CD4-positive, CD25-positive, alpha-beta regulatory T cell (primary cell): ENCODE measurements around the gene COL26A1. TPM values are rescaled to one million over a fixed set of nuclear protein-coding genes. Genes with fewer than 3 reads are reported as not detected.
A peak's percentile ranks its signal among the peaks of the same experiment; 100 is the strongest.

Experiments
- ATAC-seq, 2 donors: fragments of 150-1000 bp; cut with Tn5 transposase; one replicate each; pipeline ENCODE4 v1.10.0; 2021; ENCODE audit warnings: low read depth in 2 of 2, moderate number of reproducible peaks in 2 of 2, moderate library complexity in 1 of 2
- DNase-seq, 3 donors: peaks; one replicate each; pipeline versions ENCODE4 v3.0.0 to v3.0.0-alpha.2; 2012 to 2022; ENCODE audit warnings: mixed read lengths in 1 of 3
- H3K27ac ChIP-seq: one replicate; pipeline ENCODE4 v1.7.0; 2013; ENCODE audit warnings: mild to moderate bottlenecking, low read length; ENCODE audit not compliant: insufficient read depth, poor library complexity, severe bottlenecking
- H3K27me3 ChIP-seq: one replicate; pipeline ENCODE4 v1.7.0; 2013; ENCODE audit warnings: low read length; ENCODE audit not compliant: control insufficient read depth, insufficient read depth
- H3K36me3 ChIP-seq: one replicate; pipeline ENCODE4 v1.7.0; 2013; ENCODE audit warnings: mild to moderate bottlenecking, low read length, moderate library complexity; ENCODE audit not compliant: control insufficient read depth, insufficient read depth
- H3K4me1 ChIP-seq: 2 replicates; pipeline ENCODE4 v1.7.0; 2013; ENCODE audit warnings: mild to moderate bottlenecking, low read length; ENCODE audit not compliant: insufficient read depth, control insufficient read depth, poor library complexity, severe bottlenecking
- H3K4me3 ChIP-seq: one replicate; pipeline ENCODE4 v1.7.0; 2013; ENCODE audit warnings: low read depth, mild to moderate bottlenecking, low read length, moderate library complexity
- H3K9me3 ChIP-seq, 2 experiments: 1 replicate in 1 of 2; 2 replicates in 1 of 2; pipeline ENCODE4 v1.7.0; 2013; ENCODE audit warnings: low read length in 2 of 2, mild to moderate bottlenecking in 1 of 2, moderate library complexity in 1 of 2; ENCODE audit not compliant: control insufficient read depth in 2 of 2
- H3K27ac Mint-ChIP-seq, 3 donors: one replicate each; pipeline ENCODE4 v1.8.0; 2020 to 2022; ENCODE audit warnings: mild to moderate bottlenecking in 3 of 3, mixed read lengths in 3 of 3, moderate library complexity in 2 of 3
- H3K27me3 Mint-ChIP-seq: one replicate; pipeline ENCODE4 v1.8.0; 2022; ENCODE audit warnings: mild to moderate bottlenecking, mixed read lengths
- H3K36me3 Mint-ChIP-seq: one replicate; pipeline ENCODE4 v1.8.0; 2020; ENCODE audit warnings: mixed read lengths
- H3K4me1 Mint-ChIP-seq, 4 donors: one replicate each; pipeline ENCODE4 v1.8.0; 2020 to 2022; ENCODE audit warnings: mixed read lengths in 4 of 4, mild to moderate bottlenecking in 1 of 4
- H3K4me3 Mint-ChIP-seq, 4 donors: one replicate each; pipeline ENCODE4 v1.8.0; 2020 to 2022; ENCODE audit warnings: mild to moderate bottlenecking in 4 of 4, mixed read lengths in 4 of 4, moderate library complexity in 3 of 4
- H3K9me3 Mint-ChIP-seq, 7 donors: one replicate each; pipeline ENCODE4 v1.8.0; 2020 to 2022; ENCODE audit warnings: mixed read lengths in 7 of 7, mild to moderate bottlenecking in 3 of 7, moderate library complexity in 2 of 7
- polyA plus RNA-seq, 4 donors: library from polyadenylated mRNA; unstranded; fragments of 300-500 nt; fragmentation: Illumina TruSeq; gene quantifications; one replicate each; pipeline ENCODE4 v1.2.3, GENCODE V29; 2021
- total RNA-seq: library from RNA; stranded (reverse); gene quantifications from one replicate; pipeline ENCODE4 v1.2.3, GENCODE V29; 2022

Gene COL26A1
- total and polyA plus RNA-seq, 5 donors from 2014 or later: not detected

DNA sequence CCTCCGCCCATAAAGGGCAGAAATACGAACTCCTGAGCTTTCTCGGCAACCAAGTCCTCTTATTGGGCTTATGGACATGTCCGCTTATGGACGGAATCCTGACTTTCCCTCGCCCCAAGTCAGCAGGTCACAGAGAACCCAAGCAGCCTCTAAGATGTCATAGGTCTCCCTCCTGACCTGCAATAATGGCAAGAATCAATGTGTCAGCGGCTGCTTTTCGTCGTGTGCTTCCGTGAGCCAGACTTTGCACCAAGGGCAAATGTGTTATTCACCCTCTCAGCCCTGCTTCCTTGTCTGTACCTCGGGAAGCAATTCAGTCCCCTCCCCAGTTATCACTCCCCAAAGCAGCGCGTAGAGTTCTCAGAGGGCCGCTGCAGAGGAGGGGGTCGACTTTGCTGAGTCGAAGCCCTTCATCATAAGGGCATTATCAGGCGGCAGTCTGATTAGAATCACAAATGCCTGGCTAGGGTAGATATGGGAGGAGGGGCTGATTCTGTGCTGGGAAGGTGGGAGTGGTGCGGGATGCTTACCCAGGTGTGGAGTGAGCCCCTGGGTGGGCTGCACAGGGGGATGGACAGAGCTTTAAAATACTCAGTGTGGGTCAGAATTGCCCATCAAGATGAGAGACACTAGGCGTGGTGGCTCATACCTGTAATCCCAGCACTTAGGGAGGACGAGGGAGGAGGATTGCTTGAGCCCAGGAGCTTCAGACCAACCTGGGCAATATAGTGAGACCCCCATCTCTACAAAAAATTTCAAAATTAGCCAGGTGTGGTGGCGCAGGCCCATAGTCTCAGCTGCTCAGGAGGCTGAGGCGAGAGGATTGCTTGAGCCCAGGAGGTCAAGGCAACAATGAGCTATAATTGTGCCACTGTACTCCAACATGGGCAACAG, 36.0 kb downstream of the COL26A1 start:
- Mint-ChIP-seq H3K27ac (peak overlapping the region in 1 of 3 donors; percentile 81), H3K36me3 (no peaks in the 10 kb centered on the region), H3K4me1 (no peaks in the 10 kb centered on the region), H3K9me3 (peaks cover 0 to 1% (median 0%) of the 10 kb centered on the region in 7 donors), H3K27me3 (peaks cover 6% of the 10 kb centered on the region), H3K4me3 (no peak overlapping the region)
- Histone ChIP-seq H3K4me3 (no peak overlapping the region), H3K27me3 (no peaks in the 10 kb centered on the region), H3K4me1 (no peaks in the 10 kb centered on the region), H3K27ac (no peak overlapping the region), H3K9me3 (no peaks in the 10 kb centered on the region), H3K36me3 (no peaks in the 10 kb centered on the region)
- no peak for DNase-seq
- no peak for ATAC-seq

DNA sequence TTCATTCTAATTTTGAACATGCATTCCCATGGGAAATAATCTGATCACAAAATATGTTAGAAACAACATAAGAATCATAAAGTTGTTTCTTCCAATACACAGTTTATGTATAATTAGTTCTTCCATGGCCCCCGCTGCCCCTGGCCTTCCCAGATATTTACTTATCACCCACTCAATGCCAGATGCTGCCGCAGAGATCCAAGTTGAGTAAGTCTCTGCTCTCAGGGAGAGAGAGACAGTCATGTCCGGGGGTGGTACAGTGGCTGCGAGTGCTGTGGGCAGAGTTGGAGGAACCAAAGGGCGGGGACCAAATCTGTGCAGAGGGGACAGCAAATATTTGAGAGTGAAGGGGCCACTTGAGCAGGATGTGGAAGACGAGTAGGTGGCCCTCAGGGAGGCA, 37.1 kb downstream of the COL26A1 start:
- H3K4me3 Mint-ChIP-seq: peak overlapping the region in 1 of 4 donors; percentile 7
- H3K36me3 Mint-ChIP-seq: no peaks in the 10 kb centered on the region
- H3K9me3 Mint-ChIP-seq: peaks cover 0 to 1% (median 0%) of the 10 kb centered on the region in 7 donors
- H3K27me3 Mint-ChIP-seq: peaks cover 6% of the 10 kb centered on the region
- Histone ChIP-seq H3K9me3 (no peaks in the 10 kb centered on the region), H3K27ac (no peak overlapping the region), H3K4me1 (no peaks in the 10 kb centered on the region), H3K27me3 (no peaks in the 10 kb centered on the region), H3K4me3 (no peak overlapping the region), H3K36me3 (no peaks in the 10 kb centered on the region)
- H3K27ac Mint-ChIP-seq: no peak overlapping the region
- H3K4me1 Mint-ChIP-seq: no peaks in the 10 kb centered on the region
- no peak for DNase-seq
- ATAC-seq: no peak

DNA sequence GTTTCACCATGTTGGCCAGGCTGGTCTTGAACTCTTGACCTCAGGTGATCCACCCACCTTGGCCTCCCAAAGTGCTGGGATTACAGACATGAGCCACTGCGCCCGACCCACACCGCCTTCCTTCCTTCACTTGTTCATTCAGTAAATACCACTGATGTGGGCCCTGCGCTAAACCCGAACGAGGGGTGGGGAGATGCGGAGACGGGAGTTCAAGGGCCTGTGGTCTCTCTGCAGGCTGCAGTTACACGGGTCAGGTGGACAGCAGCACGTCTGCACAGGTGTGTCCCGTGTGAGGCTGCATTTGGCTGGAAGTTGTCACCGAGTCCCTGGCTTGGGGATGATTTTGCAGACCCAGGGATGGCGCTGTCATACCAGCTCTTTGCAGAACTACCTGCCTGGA, 38.1 kb downstream of the COL26A1 start:
- no peaks in the 10 kb centered on the region for H3K4me1 Mint-ChIP-seq
- DNase-seq (no peak), ATAC-seq (no peak)
- H3K9me3 Mint-ChIP-seq: peaks cover 0 to 1% (median 0%) of the 10 kb centered on the region in 7 donors
- no peak overlapping the region for H3K27ac Mint-ChIP-seq
- no peak overlapping the region for H3K4me3 Mint-ChIP-seq
- H3K27me3 ChIP-seq: no peaks in the 10 kb centered on the region
- H3K27me3 Mint-ChIP-seq: peaks cover 6% of the 10 kb centered on the region
- no peak overlapping the region for H3K4me3 ChIP-seq
- H3K36me3 Mint-ChIP-seq: no peaks in the 10 kb centered on the region
- H3K4me1 ChIP-seq: no peaks in the 10 kb centered on the region
- no peaks in the 10 kb centered on the region for H3K36me3 ChIP-seq
- H3K9me3 ChIP-seq: no peaks in the 10 kb centered on the region
- H3K27ac ChIP-seq: no peak overlapping the region

DNA sequence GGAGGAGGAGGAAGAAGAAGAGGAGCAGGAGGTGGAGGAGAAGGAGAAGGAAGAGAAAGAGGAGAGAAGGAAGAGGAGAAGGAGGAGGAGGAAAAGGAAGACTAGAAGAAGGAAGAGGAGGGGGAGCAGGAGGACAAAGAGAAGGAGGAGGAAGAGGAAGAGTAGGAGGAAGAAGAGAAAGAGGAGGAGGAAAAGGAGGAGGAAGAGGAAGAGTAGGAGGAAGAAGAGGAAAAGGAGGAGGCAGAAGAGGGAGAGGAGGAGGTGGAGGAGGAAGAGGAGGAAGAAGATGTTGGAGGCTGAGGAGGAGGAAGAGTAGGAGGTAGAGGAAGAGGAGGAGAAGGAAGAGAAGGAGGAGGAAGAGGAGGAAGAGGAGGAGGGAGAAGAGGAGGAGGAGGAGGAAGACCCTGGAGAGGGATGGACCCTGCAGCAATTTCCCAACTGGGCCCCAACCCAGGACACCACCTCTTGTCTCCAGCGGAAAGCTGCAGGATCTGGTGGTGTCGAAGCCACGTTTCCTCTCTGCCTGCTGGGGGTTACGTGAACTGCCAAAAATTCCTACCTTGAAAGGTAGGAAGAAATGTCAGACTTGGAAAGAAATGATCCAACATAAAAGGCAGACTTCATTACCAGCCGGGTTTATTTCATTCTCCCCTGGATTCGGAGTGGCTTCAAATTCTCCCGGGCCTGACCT, 38.9 kb downstream of the COL26A1 start:
- H3K27ac Mint-ChIP-seq: no peak overlapping the region
- Histone ChIP-seq H3K27me3 (no peaks in the 10 kb centered on the region), H3K4me3 (no peak overlapping the region), H3K4me1 (no peaks in the 10 kb centered on the region), H3K9me3 (no peaks in the 10 kb centered on the region), H3K36me3 (no peaks in the 10 kb centered on the region), H3K27ac (no peak overlapping the region)
- peaks cover 10% of the 10 kb centered on the region for H3K27me3 Mint-ChIP-seq
- H3K9me3 Mint-ChIP-seq: peaks cover 0 to 1% (median 0%) of the 10 kb centered on the region in 7 donors
- no peaks in the 10 kb centered on the region for H3K4me1 Mint-ChIP-seq
- no peak for ATAC-seq
- no peak overlapping the region for H3K4me3 Mint-ChIP-seq
- H3K36me3 Mint-ChIP-seq: no peaks in the 10 kb centered on the region
- no peak for DNase-seq

DNA sequence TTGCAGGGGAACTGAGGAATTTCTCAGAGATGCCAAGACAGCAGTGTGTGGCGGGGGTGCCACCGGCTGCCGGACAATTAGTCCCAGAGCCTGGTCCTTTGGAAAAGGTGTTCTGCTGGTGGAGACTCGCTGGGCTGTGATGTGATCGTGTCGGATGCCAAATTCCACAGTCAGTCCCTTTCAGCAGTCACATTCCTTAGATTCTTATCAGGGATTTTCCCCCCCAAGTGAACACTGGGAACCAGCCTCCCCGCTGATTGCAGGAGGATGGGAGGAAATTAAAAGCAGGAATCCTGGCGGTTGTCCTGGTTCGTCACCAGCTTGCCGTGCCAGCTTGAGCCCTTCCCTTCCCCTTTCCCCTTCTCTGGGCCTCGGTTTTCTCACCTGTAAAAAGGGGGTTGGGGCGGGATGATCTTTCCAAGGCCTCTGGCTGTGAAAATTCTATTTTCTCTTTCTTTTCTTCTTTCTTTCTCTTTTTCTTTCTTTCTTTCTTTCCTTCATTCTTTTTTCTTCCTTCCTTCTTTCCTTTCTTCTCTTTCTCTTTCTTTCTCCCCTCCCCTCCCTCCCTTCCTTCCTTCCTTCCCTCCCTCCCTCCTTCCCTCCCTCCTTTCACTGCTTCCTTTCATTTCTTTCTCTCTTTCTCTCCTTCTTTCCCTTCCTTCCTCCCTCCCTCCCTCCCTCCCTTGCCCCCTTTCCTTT, 39.6 kb downstream of the COL26A1 start:
- DNase-seq (no peak), ATAC-seq (no peak)
- peaks cover 0 to 1% (median 0%) of the 10 kb centered on the region in 7 donors for H3K9me3 Mint-ChIP-seq
- H3K36me3 ChIP-seq: no peaks in the 10 kb centered on the region
- no peak overlapping the region for H3K4me3 ChIP-seq
- H3K4me1 Mint-ChIP-seq: no peaks in the 10 kb centered on the region
- no peak overlapping the region for H3K27ac ChIP-seq
- H3K27me3 ChIP-seq: no peaks in the 10 kb centered on the region
- no peaks in the 10 kb centered on the region for H3K4me1 ChIP-seq
- no peaks in the 10 kb centered on the region for H3K36me3 Mint-ChIP-seq
- no peak overlapping the region for H3K27ac Mint-ChIP-seq
- no peak overlapping the region for H3K4me3 Mint-ChIP-seq
- H3K9me3 ChIP-seq: no peaks in the 10 kb centered on the region
- peaks cover 10% of the 10 kb centered on the region for H3K27me3 Mint-ChIP-seq

DNA sequence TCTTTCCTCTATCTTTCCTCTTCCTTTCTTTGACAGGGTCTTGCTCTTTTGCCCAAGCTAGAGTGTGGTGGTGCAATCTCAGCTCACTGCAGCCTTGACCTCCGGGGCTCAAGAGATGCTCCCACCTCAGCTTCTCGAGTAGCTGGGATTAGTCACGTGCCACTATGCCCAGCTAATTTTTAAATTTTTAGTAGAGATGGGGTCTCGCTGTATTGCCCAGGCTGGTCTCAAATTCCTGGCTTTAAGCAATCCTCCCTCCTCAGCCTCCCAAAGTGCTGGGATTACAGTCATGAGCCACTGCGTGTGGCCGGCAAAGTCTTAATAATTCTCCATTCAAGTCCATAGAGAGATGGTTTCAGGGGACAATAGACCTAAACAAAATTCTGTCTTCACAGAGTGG, 40.2 kb downstream of the COL26A1 start:
- Mint-ChIP-seq H3K27me3 (peaks cover 10% of the 10 kb centered on the region), H3K4me3 (no peak overlapping the region)
- H3K4me3 ChIP-seq: no peak overlapping the region

DNA sequence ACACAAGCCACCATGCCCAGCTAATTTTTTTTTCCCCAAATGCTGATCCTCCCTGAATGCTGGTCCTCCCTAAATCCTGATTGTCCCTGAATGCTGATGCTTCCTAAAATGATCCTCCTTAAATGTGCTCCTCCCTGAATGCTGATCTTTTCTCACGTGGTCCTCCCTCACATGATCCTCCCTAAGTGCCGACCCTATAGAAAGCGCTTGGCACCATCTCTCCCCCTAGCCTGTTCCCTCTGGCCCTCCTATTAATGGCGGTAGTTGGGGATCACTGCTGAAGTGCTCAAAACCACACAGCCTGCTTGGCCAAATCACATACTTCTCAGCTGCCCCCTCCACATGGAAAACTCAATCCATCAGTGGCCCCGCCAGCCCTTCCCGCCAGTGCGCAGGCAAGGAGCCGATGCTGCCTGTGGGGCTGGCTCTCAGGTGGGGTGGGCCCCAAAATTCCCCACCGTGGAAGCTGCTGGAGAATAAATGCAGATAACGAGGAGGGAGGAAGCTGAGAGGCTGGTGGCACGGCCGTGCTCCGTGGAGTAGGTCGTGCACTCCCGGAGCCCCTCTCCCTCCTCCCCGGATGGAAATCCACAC, 42.9 kb downstream of the COL26A1 start:
- no peak overlapping the region for H3K27ac ChIP-seq
- no peaks in the 10 kb centered on the region for H3K36me3 Mint-ChIP-seq
- ATAC-seq (no peak), DNase-seq (no peak)
- H3K4me3 Mint-ChIP-seq: no peak overlapping the region
- H3K4me1 ChIP-seq: no peaks in the 10 kb centered on the region
- peaks cover 9% of the 10 kb centered on the region for H3K27me3 Mint-ChIP-seq
- H3K4me3 ChIP-seq: no peak overlapping the region
- H3K9me3 ChIP-seq: peaks cover 5 to 12% of the 10 kb centered on the region in 2 experiments
- no peaks in the 10 kb centered on the region for H3K4me1 Mint-ChIP-seq
- H3K9me3 Mint-ChIP-seq: peaks cover 0 to 16% (median 2%) of the 10 kb centered on the region in 7 donors
- H3K27me3 ChIP-seq: no peaks in the 10 kb centered on the region
- H3K27ac Mint-ChIP-seq: peak overlapping the region in 1 of 3 donors; percentile 17
- H3K36me3 ChIP-seq: no peaks in the 10 kb centered on the region

More for the DNA sequence above, 40.2 kb downstream of the COL26A1 start:
- ATAC-seq: no peak
- Histone ChIP-seq H3K4me1 (no peaks in the 10 kb centered on the region), H3K9me3 (no peaks in the 10 kb centered on the region), H3K36me3 (no peaks in the 10 kb centered on the region), H3K27me3 (no peaks in the 10 kb centered on the region), H3K27ac (no peak overlapping the region)
- H3K9me3 Mint-ChIP-seq: peaks cover 0 to 1% (median 0%) of the 10 kb centered on the region in 7 donors
- no peak overlapping the region for H3K27ac Mint-ChIP-seq
- DNase-seq: no peak
- no peaks in the 10 kb centered on the region for H3K4me1 Mint-ChIP-seq
- H3K36me3 Mint-ChIP-seq: no peaks in the 10 kb centered on the region
